ENCODE data around the gene DDX42. TPM values are rescaled to one million over a fixed set of nuclear protein-coding genes. Genes with fewer than 3 reads are reported as not detected.
"Not testable (repeated sequence)": the region's sequence is repeated elsewhere in the genome, so short reads cannot be mapped to it uniquely, and the experiment has no call there.

Gene DDX42
- total RNA-seq, 1 donor from 2014 or later: 121 TPM

DNA sequence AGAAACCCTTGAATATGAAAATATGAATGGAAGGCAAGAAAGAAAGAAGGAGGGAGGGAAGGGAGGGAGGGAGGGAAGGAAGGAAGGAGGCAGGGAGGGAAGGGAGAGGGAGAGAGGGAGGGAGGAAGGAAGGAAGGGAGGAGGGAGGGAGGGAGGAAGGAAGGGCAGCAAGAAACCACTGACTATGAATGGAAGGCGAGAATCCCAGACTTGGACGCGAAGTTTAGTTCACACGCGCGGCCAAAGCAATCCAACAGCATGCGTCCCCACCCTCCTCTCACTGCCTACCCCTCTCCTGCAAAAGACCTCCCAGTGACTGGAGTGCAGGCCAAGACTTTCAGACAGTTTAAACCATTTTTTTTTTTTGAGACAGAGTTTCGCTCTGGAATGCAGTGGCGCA, 76.4 kb downstream of the DDX42 start:
- no peaks in the 10 kb centered on the region for H3K9me3 ChIP-seq
- intact Hi-C loops (cut with DNase I): no loop called here
- no peak for TF ChIP-seq POLR2A (IDR thresholded peaks at IDR 0.05)
- TF ChIP-seq CTCF (IDR thresholded peaks at IDR 0.05): no peak
- TF ChIP-seq POLR2AphosphoS5 (IDR thresholded peaks at IDR 0.05; ENCODE audit: insufficient read depth in 1 of 2, low read depth in 1 of 2): no peak
- DNase-seq (ENCODE audit: extremely low spot score in 2 of 2): no peak
- peaks cover 10% of the 10 kb centered on the region for H3K4me1 ChIP-seq
- H3K27ac ChIP-seq: no peak overlapping the region
- no peak overlapping the region for H3K4me3 ChIP-seq
- H3K36me3 ChIP-seq: no peaks in the 10 kb centered on the region
- H3K27me3 ChIP-seq: no peaks in the 10 kb centered on the region

DNA sequence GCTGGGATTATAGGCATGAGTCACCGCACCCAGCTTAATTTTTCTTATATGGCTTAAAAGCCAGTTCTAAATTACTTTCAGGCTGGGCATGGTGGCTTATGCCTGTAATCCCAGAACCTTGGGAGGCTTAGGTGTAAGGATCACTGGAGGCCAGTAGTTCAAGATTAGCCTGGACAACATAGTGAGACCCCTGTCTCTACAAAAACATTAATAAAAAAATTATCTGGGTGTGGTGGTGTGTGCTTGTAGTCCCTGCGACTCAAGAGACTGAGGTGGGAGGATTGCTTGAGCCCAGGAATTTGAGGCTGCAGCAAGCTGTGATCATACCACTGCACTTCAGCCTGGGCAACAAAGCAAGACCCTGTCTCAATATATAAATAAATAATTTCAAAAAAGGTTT, 79.3 kb downstream of the DDX42 start:
- Histone ChIP-seq H3K27ac (no peak overlapping the region), H3K4me1 (peaks cover 7% of the 10 kb centered on the region), H3K36me3 (no peaks in the 10 kb centered on the region), H3K9me3 (no peaks in the 10 kb centered on the region), H3K4me3 (no peak overlapping the region), H3K27me3 (no peaks in the 10 kb centered on the region)
- no peak for DNase-seq (ENCODE audit: extremely low spot score in 2 of 2)
- TF ChIP-seq POLR2AphosphoS5 (IDR thresholded peaks at IDR 0.05; ENCODE audit: insufficient read depth in 1 of 2, low read depth in 1 of 2) (no peak), POLR2A (IDR thresholded peaks at IDR 0.05) (no peak), CTCF (IDR thresholded peaks at IDR 0.05) (no peak)
- intact Hi-C loops (cut with DNase I): no loop called here

DNA sequence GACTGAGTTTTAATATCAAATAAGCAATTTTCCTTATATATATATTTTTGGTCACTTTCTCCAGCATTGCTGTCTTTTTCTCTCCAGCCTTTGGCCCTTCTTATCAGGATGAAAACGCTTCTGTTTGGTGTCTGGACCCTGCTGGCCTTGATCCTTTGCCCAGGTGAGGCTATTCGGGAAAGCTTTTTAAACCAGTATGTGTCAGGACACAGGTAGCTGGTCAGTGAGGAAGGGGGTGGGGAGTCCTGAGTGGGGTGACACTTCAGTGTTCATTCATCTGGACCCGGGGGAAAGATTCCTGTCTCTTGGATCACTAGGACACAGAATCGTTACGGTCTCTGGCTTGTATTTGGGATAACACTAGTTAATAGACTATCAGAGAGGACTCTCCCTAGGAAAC, 80.7 kb downstream of the DDX42 start:
- H3K4me3 ChIP-seq: no peak overlapping the region
- H3K27me3 ChIP-seq: no peaks in the 10 kb centered on the region
- H3K9me3 ChIP-seq: no peaks in the 10 kb centered on the region
- intact Hi-C loops (cut with DNase I): no loop called here
- no peaks in the 10 kb centered on the region for H3K4me1 ChIP-seq
- TF ChIP-seq POLR2AphosphoS5 (IDR thresholded peaks at IDR 0.05; ENCODE audit: insufficient read depth in 1 of 2, low read depth in 1 of 2): no peak
- TF ChIP-seq POLR2A (IDR thresholded peaks at IDR 0.05): no peak
- TF ChIP-seq CTCF (IDR thresholded peaks at IDR 0.05): no peak
- no peak for DNase-seq (ENCODE audit: extremely low spot score in 2 of 2)
- H3K36me3 ChIP-seq: no peaks in the 10 kb centered on the region
- no peak overlapping the region for H3K27ac ChIP-seq

DNA sequence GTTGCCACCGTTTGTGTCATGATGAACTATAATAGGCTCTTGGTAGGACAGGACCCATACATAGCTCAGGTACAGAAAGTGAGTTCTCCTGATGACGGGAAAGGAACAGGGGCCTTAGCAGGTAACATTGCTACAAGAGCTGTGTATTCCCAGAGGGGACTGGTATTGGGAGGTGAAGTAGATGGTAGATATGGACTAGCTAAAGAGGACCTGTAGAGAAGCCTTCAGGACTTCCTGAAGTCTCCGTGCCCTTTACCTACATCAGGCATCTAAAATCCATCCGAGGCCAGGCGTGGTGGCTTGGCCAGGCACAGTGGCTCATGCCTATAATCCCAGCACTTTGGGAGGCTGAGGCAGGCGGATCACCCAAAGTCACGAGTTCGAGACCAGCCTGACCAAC, 81.2 kb downstream of the DDX42 start:
- H3K27ac ChIP-seq: no peak overlapping the region

DNA sequence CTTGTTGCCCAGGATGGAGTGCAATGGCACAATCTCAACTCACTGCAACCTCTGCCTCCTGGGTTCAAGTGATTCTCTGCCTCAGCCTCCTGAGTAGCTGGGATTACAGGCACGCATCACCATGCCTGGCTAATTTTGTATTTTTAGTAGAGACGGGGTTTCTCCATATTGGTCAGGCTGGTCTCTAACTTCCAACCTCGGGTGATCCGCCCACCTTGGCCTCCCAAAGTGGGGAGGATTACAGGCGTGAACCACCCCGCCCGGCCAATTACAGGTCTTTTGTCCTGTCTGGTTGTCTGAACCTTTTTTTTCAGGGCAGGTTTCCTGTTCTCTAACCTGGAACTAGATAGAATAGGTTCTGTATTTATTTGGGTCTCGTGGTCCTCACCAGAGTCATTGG, 82.5 kb downstream of the DDX42 start:
- intact Hi-C loops (cut with DNase I); H3K27ac ChIP-seq; H3K4me3 ChIP-seq; H3K4me1 ChIP-seq; H3K36me3 ChIP-seq; DNase-seq (ENCODE audit: extremely low spot score in 2 of 2); H3K27me3 ChIP-seq; H3K9me3 ChIP-seq: not testable (repeated sequence)

More for the DNA sequence above, 81.2 kb downstream of the DDX42 start:
- intact Hi-C loops (cut with DNase I): no loop called here
- Histone ChIP-seq H3K4me3 (no peak overlapping the region), H3K36me3 (no peaks in the 10 kb centered on the region), H3K27me3 (no peaks in the 10 kb centered on the region), H3K4me1 (no peaks in the 10 kb centered on the region), H3K9me3 (no peaks in the 10 kb centered on the region)
- DNase-seq (ENCODE audit: extremely low spot score in 2 of 2): no peak
- TF ChIP-seq POLR2AphosphoS5 (IDR thresholded peaks at IDR 0.05; ENCODE audit: insufficient read depth in 1 of 2, low read depth in 1 of 2): no peak
- TF ChIP-seq CTCF (IDR thresholded peaks at IDR 0.05): no peak
- no peak for TF ChIP-seq POLR2A (IDR thresholded peaks at IDR 0.05)

DNA sequence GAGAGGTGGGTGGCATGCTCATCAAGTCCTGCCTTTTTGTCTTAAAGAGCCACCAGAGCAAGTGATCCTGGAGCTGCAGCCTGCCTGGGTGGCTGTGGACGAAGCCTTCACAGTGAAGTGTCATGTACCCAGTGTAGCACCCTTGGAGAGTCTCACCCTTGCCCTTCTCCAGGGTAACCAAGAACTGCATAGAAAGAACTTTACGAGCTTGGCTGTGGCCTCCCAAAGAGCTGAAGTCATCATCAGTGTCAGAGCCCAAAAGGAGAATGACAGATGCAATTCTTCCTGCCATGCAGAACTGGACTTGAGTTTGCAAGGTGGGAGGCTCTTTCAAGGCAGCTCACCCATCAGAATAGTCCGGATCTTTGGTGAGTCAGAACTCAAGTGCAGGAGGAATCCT, 85.3 kb downstream of the DDX42 start:
- no peak overlapping the region for H3K27ac ChIP-seq
- TF ChIP-seq POLR2A (IDR thresholded peaks at IDR 0.05) (no peak), POLR2AphosphoS5 (IDR thresholded peaks at IDR 0.05; ENCODE audit: insufficient read depth in 1 of 2, low read depth in 1 of 2) (no peak), CTCF (IDR thresholded peaks at IDR 0.05) (no peak)
- H3K36me3 ChIP-seq: no peaks in the 10 kb centered on the region
- H3K4me1 ChIP-seq: no peaks in the 10 kb centered on the region
- no peak for DNase-seq (ENCODE audit: extremely low spot score in 2 of 2)
- no peaks in the 10 kb centered on the region for H3K27me3 ChIP-seq
- no peaks in the 10 kb centered on the region for H3K9me3 ChIP-seq
- intact Hi-C loops (cut with DNase I): no loop called here
- H3K4me3 ChIP-seq: no peak overlapping the region

DNA sequence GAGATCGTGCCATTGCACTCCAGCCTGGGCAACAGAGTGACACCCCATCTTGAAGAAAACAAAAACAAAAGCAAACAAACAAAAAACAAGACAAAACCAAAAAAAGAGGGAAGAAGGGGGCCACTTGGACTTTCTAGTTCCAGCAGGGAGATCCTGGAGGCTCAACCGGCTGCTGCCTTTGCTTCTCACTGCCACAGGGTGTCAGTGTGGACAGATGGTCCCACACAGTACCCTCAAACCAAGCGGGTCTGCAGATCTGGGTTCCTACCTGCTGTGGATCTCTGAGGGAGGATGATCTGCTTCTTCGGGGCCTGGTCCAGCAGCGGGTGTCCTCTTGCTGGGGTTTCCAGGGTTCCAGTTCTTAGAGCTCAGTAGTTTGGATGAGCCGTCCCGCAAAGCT, 92.7 kb downstream of the DDX42 start:
- H3K9me3 ChIP-seq; H3K27ac ChIP-seq; intact Hi-C loops (cut with DNase I); H3K4me1 ChIP-seq; H3K36me3 ChIP-seq; H3K27me3 ChIP-seq; H3K4me3 ChIP-seq; DNase-seq (ENCODE audit: extremely low spot score in 2 of 2): not testable (repeated sequence)

Data from vagina (tissue), 2 donors.